HG03175 (cell line): ENCODE results near the gene SLC25A12.
"Not testable (repeated sequence)": the region's sequence is repeated elsewhere in the genome, so short reads cannot be mapped to it uniquely, and the experiment has no call there.

Source experiments
- ATAC-seq: cut with Tn5 transposase; IDR thresholded peaks from one replicate; pipeline ENCODE4 v1.9.1; 2021; ENCODE audit warnings: mild to moderate bottlenecking, moderate library complexity; ENCODE audit not compliant: unreplicated experiment

SLC25A12 gene

DNA sequence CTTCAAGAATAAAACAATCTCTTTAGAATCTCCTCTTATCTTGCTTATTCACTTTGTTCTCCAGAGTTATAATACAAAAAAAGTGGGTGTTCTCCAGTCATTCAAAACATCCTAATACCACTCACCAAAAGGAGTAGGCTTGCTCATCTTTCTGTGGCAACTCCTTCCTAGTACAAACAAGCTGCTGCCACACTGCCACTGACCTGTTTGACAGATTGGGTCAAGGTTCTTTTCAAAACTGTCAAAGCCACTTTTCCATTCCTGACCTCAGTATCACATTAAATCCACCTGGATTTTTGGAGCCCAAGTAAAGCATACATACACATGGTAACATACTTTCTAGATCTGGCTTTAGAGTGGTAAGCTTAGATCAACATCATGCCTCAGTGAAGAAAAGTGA, 59.8 kb downstream of the SLC25A12 start:
- no peak for ATAC-seq

DNA sequence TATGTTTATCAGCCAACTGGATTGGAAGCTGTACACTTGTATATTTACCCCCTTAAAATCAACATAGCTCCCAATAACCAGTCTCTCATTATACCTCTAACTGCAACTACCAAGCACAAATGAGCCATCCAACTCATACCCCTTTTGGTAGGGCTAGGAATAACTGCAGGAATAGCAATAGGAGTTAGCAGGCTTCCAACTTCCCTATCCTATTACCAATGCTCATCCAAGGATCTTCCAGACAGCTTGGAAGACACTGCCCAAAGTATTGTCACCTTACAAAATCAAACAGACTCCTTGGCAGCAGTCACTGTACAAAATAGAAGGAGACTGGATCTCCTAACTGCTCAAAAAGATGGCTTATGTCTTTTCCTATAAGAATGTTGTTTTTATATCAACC, 61.6 kb downstream of the SLC25A12 start:
- ATAC-seq, result no peak

DNA sequence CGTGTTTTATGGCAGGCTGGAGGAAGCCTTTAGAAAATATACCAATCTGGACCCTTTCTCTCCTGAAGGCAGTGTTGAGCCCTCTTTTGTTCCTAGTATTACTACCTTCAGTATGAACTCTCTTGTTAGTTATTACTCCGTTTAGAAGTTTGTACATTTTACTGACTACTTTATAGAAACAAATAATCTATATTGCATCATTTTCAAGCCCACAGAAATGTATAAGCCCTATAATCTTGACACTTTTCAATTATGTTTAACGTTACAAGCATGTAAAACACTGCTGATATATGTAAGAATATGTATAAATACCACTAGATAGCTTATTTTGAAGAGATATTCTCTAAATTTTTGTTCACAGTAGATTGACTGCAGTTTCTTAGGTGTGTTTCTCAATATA, 64.0 kb downstream of the SLC25A12 start:
- no peak for ATAC-seq

DNA sequence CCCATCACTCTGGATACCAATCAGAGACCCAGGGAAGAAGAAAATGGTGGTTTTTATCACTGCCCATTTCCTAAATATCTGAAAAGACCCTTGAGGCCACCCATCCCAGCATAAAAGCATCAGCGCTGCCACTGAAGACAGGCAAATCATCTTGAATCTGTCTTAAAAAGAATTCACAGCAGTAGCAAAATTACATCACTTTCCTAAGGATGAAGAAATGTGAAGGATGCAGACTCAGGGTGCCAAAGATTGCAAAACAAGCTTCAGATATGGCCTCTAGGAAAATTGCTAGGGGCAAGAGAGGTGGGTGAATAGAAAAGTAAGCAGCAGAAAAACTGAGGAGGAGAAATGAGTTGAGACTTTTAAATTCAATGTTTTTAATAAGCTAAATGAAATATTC, 70.0 kb downstream of the SLC25A12 start:
- no peak for ATAC-seq

DNA sequence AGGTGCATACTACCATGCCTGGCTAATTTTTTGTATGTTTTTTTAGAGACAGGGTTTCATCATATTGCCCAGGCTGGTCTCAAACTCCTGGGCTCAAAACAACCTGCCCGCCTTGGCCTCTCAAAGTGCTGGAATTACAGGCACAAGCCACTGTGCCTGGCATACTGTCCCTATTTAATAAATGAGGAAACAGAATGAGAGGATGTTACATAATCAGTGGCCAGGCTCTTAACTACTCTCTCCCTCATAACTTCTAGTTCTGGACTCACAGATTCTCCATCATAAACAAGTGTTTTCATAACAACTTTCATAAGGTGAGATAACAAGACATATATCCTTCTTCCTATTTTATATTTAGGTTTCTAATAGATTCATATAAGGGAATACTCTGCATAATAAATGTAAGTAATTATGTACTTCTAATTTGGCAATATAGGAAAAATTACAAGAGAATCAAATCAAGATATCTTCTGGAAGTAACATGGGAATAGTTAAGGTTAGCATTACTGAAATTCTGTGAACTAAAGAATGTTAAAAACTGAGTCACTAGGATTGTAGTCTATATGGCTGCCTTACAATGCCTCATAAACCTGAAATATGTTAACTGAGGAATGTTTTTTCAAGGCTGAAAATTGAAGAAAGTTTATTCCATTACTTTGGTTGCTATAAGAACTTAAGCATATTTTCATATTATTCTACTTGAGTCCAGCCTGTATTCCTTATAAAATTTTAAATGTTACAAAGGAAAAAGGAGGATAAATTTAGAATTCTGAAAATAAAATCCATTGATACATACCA, 71.3 kb downstream of the SLC25A12 start:
- ATAC-seq, result no peak

DNA sequence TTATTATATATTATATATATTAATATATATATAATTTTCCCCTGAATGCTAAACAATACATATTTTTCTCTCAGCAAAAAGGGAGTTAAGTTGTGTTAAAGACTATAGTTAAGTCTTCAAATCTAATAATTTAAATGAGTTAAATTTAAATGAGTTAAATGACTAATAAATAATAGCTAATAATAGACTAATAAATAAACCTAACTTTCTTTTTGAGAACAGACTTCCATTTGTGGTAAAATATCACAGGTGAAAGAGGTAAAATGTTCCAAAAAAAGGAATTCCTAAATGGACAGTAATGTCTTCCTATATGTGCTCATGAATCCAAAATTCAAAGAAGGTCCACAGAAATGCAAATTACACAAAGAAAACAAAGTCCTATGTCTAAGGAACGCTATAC, 74.6 kb downstream of the SLC25A12 start:
- ATAC-seq, result no peak

DNA sequence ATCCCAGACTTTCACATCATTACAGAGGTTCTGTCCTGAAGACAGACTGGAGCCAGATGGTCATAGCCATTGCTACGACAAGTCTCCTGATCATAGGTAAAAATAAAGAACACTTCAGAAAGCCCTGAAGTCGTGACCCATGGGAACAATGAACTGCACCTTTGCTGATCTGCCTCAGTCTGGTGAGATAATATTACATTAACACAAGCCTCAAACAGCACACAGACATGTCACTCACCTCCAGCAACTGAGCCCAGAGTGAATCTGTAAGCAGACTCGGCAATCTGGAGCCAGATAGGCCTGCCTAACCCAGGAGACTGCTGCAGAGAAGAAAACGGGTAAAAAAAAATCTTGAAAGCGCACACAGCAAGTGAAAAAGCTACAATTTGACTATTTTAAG, 79.2 kb downstream of the SLC25A12 start:
- ATAC-seq, result no peak

DNA sequence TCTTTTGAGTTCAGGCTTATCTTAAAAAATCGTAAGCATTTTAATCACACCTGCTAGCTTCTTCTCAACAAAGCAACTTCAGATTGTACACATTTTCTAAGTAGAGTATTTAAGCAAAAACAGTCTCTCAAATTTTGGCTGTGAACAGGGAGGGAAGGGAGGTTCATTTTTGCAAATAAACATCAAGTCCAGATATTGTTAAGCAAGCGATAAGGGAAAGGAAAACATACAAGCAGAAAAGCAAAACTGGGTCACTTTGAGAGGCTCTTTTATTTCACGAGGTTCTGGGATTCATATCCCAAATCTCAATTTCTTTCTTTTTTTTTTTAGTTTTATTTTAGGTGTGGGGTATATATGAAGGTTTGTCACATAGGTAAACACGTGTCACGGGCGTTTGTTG, 79.9 kb downstream of the SLC25A12 start:
- no peak for ATAC-seq

DNA sequence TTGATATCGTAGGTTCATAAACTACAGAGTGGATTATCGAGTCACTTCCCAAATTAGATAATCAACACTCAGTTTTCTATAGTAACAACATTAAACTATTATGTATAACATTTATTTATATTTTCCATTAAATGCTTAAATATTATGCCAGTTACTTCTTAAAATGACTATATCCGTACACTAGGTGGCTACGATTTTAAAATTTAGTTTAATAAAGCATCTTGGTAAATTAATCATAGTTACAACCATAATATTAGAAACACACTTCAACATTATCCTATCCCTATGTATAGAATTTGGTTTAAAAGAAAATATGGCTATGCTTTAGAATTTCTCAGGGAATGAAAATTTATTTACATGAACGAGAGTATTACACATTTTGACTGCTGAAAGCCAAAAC, 80.3 kb downstream of the SLC25A12 start:
- no peak for ATAC-seq

DNA sequence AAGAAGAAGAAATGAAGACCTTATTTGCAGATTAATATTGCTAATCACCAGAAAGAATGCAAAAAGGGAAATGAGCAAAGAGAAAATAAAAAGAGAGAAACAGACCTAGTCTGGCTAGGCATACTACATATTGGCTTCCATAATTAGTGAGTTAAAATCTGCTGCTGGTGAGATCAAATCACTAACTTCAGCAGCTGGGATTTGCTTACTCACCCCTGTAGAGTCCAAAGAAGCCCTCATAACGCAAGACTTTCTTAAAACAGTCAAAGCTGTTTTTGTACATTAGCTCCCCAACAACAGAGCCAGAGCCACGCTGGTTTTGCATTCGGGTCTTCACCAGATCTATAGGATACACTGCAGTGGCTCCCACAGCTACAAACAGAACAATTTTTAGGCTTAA, 80.9 kb downstream of the SLC25A12 start:
- ATAC-seq, result no peak

DNA sequence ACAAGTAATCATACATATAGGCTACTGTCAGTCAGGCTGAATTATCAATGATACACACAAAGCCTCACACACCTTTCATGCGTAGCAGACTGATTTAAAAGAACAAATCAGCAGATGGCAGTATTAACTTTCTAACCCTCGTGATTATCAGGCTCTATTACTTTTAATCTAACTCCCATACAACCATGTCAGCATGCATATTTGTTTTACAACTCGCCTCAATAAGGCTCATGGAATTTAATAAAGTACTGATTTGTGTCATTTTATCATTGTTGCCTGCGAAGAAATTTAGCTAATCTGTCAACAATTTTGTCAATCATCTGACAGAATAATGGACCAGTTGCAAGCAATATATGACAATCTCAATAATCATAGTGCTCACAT, 82.8 kb downstream of the SLC25A12 start:
- ATAC-seq, result no peak

DNA sequence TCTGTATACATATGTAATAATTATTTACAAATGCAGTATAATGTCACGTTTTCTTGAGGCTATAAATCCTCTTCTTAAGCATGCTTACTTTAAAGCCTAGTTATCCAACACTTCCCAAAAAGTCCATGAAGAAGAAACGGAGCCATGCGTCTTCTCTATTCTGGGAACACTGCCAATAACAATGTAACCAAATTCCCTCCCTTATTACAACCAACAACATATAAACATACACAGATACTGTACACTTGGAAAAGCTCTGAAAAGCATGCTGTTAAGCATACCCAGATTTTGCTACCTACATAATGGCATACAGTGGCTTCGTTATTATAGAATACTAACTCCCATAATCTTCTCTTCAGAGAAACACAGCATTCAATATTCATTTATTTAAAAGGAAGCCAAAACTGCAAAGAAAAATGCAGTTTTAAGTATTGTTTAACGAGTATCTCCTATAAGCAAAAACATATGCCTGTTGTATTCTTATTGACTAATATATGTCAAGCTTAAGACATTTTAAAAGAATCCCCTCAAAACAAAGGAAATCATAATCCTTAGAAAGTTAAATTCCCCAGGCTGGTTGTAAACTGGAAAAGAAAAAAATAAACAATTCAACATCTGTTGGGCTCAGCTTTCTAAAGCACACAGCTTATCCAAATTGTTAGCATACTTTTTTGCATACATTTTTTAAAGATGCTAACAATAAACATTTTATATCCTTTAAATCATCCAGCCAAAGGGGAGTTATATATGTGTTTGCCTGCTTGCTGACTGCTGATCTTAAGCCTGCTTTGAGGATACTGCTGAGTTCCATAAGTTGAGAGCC, 83.4 kb downstream of the SLC25A12 start:
- no peak for ATAC-seq

DNA sequence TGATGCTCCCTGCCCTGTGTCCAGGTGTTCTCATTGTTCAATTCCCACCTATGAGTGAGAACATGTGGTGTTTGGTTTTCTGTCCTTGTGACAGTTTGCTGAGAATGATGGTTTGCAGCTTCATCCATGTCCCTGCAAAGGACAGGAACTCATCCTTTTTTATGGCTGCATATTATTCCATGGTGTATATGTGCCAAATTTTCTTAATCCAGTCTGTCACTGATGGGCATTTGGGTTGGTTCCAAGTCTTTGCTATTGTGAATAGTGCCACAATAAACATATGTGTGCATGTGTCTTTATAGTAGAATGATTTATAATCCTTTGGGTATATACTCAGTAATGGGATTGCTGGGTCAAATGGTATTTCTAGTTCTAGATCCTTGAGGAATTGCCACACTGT, 85.2 kb downstream of the SLC25A12 start:
- ATAC-seq, result not testable (repeated sequence)

DNA sequence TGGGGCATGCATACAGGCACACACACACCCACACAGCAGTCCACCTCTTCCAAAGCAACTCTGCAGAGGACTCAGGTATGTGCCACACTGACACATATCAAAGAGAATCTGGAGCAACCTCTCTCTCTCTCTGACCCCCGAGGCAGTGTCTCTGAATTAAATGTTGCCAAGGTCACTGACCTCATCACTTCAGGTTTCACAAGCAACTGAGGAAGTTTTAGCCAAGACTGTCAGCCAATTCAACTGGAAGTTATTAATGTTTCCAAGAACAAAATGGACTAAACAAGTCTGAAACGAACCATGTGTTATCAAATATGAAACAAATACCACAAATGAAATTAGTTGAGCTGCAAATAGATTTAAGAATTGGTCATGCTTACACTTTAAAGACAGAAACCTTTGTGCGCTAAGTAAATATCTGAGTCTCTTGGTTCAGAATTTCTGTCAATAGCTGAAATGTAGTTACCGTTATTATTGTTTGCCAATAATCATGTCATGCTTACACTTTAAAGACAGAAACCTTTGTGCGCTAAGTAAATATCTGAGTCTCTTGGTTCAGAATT, 86.1 kb downstream of the SLC25A12 start:
- ATAC-seq, result no peak

DNA sequence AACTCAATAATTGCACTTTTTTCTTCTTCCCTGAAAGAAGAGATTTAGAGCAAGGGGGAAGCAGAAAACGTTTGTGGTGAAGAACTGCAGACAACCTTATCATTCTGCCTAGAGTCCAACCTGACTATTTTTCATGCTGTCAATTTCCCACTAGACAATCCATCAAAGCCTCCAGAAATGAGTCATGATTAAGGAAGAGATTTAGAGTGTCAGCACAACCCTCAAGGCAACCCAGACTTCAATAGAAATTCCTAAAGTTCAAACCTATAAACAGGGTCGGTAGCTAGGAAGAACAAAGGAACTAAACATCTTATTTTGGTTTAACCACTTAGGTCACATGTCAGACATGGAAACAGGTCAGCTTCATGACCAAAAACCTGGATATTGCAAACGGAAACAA, 86.9 kb downstream of the SLC25A12 start:
- no peak for ATAC-seq

DNA sequence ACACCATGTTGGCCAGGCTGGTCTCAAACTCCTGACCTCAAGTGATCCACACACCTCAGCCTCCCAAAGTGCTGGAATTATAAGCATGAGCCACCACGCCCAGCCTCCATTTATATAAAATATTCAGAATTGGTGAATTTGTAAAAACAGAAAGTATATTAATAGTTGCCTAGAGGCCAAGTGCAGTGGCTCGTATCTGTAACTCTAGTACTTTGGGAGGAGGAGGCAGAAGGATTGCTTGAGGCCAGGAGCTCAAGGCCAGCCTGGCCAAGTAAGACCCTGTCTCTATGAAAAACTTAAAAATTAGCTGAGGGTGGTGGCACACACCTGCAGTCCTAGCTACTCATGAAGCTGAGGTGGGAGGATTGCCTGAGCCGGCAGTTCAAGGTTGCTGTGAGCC, 89.6 kb downstream of the SLC25A12 start:
- ATAC-seq, result no peak

DNA sequence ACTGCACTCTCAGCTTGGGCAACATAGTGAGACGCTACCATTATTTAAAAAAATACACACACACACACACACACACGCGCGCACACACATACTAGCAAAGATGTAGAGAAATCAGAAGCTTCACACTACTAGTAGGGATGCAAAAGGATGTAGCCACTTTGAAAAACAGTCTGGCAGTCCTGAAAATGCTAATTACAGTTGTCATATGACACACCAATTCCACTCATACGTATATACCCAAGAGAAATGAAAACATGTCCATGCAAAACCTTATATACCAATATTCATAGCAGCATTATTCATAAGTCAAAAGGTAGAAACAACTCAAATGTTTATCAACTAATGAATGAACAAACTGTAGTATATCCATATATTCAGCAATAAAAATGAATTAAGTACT, 90.3 kb downstream of the SLC25A12 start:
- no peak for ATAC-seq

DNA sequence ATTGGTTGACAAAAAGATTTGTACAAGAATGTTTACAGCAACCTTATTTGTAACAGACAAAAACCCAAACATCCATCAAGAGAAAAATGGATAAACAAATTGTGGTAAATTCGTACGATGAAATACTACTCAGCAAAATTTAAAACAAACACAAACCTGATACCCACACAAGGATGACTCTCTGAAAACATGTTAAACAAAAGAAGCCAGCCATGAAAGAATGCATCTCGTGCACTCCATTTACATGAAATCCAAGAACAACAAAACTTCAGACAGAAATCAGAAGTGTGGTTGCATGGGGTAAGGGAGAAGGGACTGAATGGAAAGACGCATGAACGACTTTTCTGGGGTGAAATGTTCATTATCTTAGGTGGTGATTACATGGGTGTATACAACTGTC, 93.4 kb downstream of the SLC25A12 start:
- no peak for ATAC-seq

DNA sequence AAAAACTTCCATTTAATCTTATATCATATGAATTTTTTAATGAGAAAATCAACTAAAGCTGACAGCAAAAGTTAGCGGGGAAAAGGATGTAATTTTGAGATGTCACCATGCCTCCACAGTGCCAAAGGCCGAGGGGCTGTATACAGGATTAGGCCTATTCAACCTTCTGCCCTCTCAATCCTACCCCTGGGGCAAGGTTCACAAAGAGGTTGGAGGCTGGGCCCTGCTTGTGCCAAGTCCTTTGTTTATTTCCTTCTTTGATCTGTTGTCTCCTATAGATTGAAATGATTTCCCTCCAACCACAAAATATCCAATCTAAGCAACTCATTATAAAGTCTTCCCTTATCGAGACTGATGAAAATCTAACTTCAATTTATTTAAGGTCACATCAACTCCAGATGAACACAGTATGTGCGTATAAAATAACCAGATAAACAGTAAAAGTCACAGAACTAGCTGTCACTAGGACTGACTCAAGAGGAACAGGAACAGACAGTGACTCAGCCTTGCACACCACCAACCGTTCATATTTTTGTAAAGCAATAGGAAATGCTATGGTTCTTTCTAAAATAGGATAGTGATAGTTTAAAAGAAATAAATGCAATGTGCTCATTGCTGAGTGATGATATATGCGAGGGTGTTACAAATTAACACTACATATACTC, 95.8 kb downstream of the SLC25A12 start:
- ATAC-seq, result no peak

DNA sequence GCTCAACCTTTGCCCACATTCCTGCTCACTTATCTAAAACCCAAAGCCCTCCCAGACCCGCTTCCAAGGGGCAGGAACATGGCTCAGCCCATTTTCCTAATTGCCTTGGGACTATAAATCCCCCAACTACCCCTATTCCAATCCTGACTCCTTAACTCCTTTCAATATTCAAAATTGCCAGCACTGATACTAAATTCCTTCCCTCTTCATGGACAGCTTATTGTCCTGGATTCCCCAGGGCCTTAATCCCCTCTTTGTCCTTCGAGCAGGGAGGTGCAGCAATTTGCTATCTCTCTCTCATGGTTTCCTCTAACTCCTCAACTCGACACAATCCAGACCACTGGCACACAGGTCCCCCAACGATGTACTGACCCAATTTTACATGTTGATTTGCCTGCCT, 99.1 kb downstream of the SLC25A12 start:
- ATAC-seq, result no peak
